Astrocyte (in vitro differentiated cells and primary cell): ENCODE results near the gene ZNF583. TPM values are rescaled to one million over a fixed set of nuclear protein-coding genes. Genes with fewer than 3 reads are reported as not detected.

Experiments
- DNase-seq: peaks from one replicate; pipeline ENCODE4 v3.0.0-alpha.2; 2010; ENCODE audit warnings: low read depth
- FAIRE-seq: peaks from 2 replicates; lab custom pipeline; 2011; peaks lifted over from hg19 to GRCh38; lab: Jason Lieb, UNC
- H2AFZ ChIP-seq: 2 replicates; pipeline ENCODE4 v1.6.0; 2012; ENCODE audit warnings: low read depth, low read length, inconsistent platforms
- H3K27ac ChIP-seq: 2 replicates; pipeline ENCODE4 v1.5.1; 2011; ENCODE audit warnings: low read depth, low read length, inconsistent platforms
- H3K27me3 ChIP-seq: 2 replicates; pipeline ENCODE4 v1.6.0; 2011; ENCODE audit warnings: low read length, inconsistent platforms; ENCODE audit not compliant: insufficient read depth
- H3K36me3 ChIP-seq: 2 replicates; pipeline ENCODE4 v1.5.1; 2011; ENCODE audit warnings: low read length, inconsistent platforms; ENCODE audit not compliant: insufficient read depth
- H3K4me1 ChIP-seq: 2 replicates; pipeline ENCODE4 v1.5.1; 2011; ENCODE audit warnings: low read length, inconsistent platforms; ENCODE audit not compliant: insufficient read depth
- H3K4me2 ChIP-seq: 2 replicates; pipeline ENCODE4 v1.6.0; 2012; ENCODE audit warnings: low read length, inconsistent platforms
- H3K4me3 ChIP-seq: 2 replicates; pipeline ENCODE4 v1.5.1; 2011; ENCODE audit warnings: low read depth, mild to moderate bottlenecking, low read length, inconsistent platforms; ENCODE audit not compliant: insufficient read depth
- H3K79me2 ChIP-seq: 2 replicates; pipeline ENCODE4 v1.6.0; 2012; ENCODE audit warnings: mild to moderate bottlenecking, low read length, inconsistent platforms; ENCODE audit not compliant: insufficient read depth
- H3K9ac ChIP-seq: 2 replicates; pipeline ENCODE4 v1.6.0; 2012; ENCODE audit warnings: mild to moderate bottlenecking, low read length, inconsistent platforms
- H3K9me3 ChIP-seq: 2 replicates; pipeline ENCODE4 v1.5.1; 2012; ENCODE audit warnings: low read depth, mild to moderate bottlenecking, low read length, inconsistent platforms; ENCODE audit not compliant: insufficient read depth
- H4K20me1 ChIP-seq: 2 replicates; pipeline ENCODE4 v1.6.0; 2012; ENCODE audit warnings: low read length, inconsistent platforms; ENCODE audit not compliant: insufficient read depth
- H3K27ac Mint-ChIP-seq: one replicate; pipeline ENCODE4 v1.8.0; 2021; ENCODE audit warnings: mild to moderate bottlenecking, mixed read lengths; ENCODE audit not compliant: unreplicated experiment
- H3K27me3 Mint-ChIP-seq: one replicate; pipeline ENCODE4 v1.8.0; 2021; ENCODE audit warnings: low read depth, mixed read lengths; ENCODE audit not compliant: unreplicated experiment
- H3K36me3 Mint-ChIP-seq: one replicate; pipeline ENCODE4 v1.8.0; 2021; ENCODE audit warnings: low read depth, mixed read lengths; ENCODE audit not compliant: unreplicated experiment
- H3K4me1 Mint-ChIP-seq: one replicate; pipeline ENCODE4 v1.8.0; 2021; ENCODE audit warnings: low read depth, mixed read lengths; ENCODE audit not compliant: unreplicated experiment
- H3K4me3 Mint-ChIP-seq: one replicate; pipeline ENCODE4 v1.8.0; 2021; ENCODE audit warnings: mild to moderate bottlenecking, moderate library complexity, mixed read lengths; ENCODE audit not compliant: unreplicated experiment
- H3K9me3 Mint-ChIP-seq: one replicate; pipeline ENCODE4 v1.8.0; 2021; ENCODE audit warnings: mild to moderate bottlenecking, mixed read lengths; ENCODE audit not compliant: unreplicated experiment
- EZH2 ChIP-seq: IDR thresholded peaks from 2 replicates; pipeline ENCODE4 v1.6.1; 2012; ENCODE audit warnings: mild to moderate bottlenecking, low read length, inconsistent platforms; ENCODE audit not compliant: insufficient read depth
- total RNA-seq: library from RNA; stranded (reverse); gene quantifications from 2 replicates; pipeline ENCODE4 v1.2.1, GENCODE V29; 2021
- TF ChIP-seq, protein P1 (sequence below): IDR thresholded peaks from 2 replicates; pipeline ENCODE4 v1.5.1; 2011; ENCODE audit warnings: low read depth, mild to moderate bottlenecking, inconsistent platforms, low read length, moderate library complexity; ENCODE audit not compliant: insufficient read depth

ZNF583 gene
- total RNA-seq, 1 donor from 2014 or later: 8.1 TPM

DNA sequence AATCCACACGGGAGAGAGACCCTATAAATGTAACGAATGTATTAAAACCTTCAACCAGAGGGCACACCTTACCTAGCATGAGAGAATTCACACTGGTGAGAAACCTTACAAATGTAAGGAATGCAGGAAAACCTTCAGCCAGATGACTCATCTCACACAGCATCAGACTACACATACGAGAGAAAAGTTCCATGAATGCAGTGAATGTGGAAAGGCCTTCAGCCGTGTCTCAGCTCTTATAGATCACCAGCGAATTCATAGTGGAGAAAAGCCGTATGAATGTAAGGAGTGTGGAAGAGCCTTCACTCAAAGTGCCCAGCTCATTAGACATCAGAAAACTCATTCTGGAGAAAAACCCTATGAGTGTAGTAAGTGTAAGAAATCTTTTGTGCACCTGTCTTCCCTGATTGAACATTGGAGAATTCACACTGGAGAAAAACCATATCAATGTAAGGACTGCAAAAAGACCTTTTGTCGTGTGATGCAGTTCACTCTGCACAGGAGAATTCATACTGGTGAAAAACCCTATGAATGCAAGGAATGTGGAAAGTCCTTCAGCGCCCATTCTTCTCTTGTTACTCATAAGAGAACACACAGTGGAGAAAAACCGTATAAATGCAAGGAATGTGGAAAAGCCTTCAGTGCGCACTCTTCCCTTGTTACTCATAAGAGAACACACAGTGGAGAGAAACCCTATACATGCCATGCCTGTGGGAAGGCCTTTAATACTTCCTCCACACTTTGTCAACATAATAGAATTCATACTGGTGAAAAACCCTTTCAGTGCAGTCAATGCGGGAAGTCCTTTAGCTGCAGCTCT lies 26.8 kb upstream of the ZNF583 start:
- DNase-seq: peak; percentile 32
- no peak overlapping the region for H3K4me2 ChIP-seq

DNA sequence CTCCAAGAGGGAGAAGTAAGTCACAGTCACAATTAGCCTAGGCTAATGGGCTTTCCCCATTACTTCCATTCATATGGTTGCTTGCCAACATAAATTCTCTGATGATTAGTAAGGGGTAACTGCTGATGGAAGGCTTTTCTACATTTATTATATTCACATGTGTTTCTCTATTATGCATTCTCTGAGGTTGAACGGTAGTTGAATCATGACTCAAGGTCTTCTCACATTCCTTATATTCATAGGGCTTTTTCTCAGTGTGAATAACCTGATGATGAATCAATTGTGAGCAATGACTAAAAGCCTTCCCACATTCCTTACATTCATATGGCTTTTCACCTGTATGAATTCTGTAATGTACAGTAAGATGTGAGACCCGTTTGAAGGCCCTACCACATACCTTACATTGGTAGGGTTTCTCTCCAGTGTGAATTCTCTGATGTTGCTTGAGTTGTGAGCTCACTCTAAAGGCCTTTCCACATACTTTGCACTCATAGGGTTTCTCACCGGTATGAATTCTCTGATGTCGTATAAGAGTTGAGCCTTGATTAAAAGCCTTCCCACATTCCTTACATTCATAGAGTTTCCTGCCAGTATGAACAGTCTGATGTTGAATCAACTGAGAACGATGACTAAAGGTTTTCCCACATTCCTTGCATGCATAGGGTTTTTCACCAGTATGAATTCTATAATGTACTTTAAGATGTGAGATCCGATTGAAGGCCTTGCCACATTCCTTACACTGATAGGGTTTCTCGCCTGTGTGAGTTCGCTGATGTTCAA lies 20.1 kb upstream of the ZNF583 start:
- Histone ChIP-seq H3K27ac (no peak overlapping the region), H3K79me2 (no peaks in the 10 kb centered on the region), H3K4me3 (no peak overlapping the region), H2AFZ (no peak overlapping the region), H3K9ac (no peak overlapping the region), H3K4me2 (no peak overlapping the region), H4K20me1 (no peaks in the 10 kb centered on the region), H3K4me1 (no peaks in the 10 kb centered on the region), H3K36me3 (peaks cover under 1% of the 10 kb centered on the region), H3K27me3 (no peaks in the 10 kb centered on the region), H3K9me3 (peaks cover 28% of the 10 kb centered on the region)
- TF ChIP-seq EZH2: no peak
- TF ChIP-seq, protein P1, sequence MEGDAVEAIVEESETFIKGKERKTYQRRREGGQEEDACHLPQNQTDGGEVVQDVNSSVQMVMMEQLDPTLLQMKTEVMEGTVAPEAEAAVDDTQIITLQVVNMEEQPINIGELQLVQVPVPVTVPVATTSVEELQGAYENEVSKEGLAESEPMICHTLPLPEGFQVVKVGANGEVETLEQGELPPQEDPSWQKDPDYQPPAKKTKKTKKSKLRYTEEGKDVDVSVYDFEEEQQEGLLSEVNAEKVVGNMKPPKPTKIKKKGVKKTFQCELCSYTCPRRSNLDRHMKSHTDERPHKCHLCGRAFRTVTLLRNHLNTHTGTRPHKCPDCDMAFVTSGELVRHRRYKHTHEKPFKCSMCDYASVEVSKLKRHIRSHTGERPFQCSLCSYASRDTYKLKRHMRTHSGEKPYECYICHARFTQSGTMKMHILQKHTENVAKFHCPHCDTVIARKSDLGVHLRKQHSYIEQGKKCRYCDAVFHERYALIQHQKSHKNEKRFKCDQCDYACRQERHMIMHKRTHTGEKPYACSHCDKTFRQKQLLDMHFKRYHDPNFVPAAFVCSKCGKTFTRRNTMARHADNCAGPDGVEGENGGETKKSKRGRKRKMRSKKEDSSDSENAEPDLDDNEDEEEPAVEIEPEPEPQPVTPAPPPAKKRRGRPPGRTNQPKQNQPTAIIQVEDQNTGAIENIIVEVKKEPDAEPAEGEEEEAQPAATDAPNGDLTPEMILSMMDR: no peak
- Mint-ChIP-seq H3K36me3 (peaks cover 78% of the 10 kb centered on the region), H3K27me3 (no peaks in the 10 kb centered on the region), H3K27ac (peak overlapping the region; percentile 53), H3K9me3 (peaks cover 71% of the 10 kb centered on the region), H3K4me1 (peaks cover 3% of the 10 kb centered on the region), H3K4me3 (no peak overlapping the region)
- no peak for FAIRE-seq
- no peak for DNase-seq

More for the DNA sequence above, 26.8 kb upstream of the ZNF583 start:
- peaks cover 65% of the 10 kb centered on the region for H3K9me3 ChIP-seq
- H3K79me2 ChIP-seq: no peaks in the 10 kb centered on the region
- no peaks in the 10 kb centered on the region for H3K27me3 ChIP-seq
- no peak for FAIRE-seq
- H3K36me3 Mint-ChIP-seq: peaks cover 84% of the 10 kb centered on the region
- no peaks in the 10 kb centered on the region for H3K27me3 Mint-ChIP-seq
- H3K4me1 ChIP-seq: no peaks in the 10 kb centered on the region
- H3K27ac ChIP-seq: no peak overlapping the region
- peaks cover 84% of the 10 kb centered on the region for H3K9me3 Mint-ChIP-seq
- peaks cover 8% of the 10 kb centered on the region for H3K4me1 Mint-ChIP-seq
- H2AFZ ChIP-seq: no peak overlapping the region
- H3K36me3 ChIP-seq: peaks cover 61% of the 10 kb centered on the region
- no peaks in the 10 kb centered on the region for H4K20me1 ChIP-seq
- H3K27ac Mint-ChIP-seq: peak overlapping the region; percentile 67
- TF ChIP-seq, protein P1: no peak
- TF ChIP-seq EZH2: no peak
- no peak overlapping the region for H3K9ac ChIP-seq
- no peak overlapping the region for H3K4me3 Mint-ChIP-seq
- no peak overlapping the region for H3K4me3 ChIP-seq
